NCI-H146 treated with DMSO at 0.1 percent for 48 hours (cell line): ENCODE measurements around the gene CALD1.

Source experiments
- DNase-seq: peaks from one replicate; lab custom pipeline; 2025; ENCODE audit not compliant: unreplicated experiment; lab: John Stamatoyannopoulos, UW

Gene CALD1, protein sequence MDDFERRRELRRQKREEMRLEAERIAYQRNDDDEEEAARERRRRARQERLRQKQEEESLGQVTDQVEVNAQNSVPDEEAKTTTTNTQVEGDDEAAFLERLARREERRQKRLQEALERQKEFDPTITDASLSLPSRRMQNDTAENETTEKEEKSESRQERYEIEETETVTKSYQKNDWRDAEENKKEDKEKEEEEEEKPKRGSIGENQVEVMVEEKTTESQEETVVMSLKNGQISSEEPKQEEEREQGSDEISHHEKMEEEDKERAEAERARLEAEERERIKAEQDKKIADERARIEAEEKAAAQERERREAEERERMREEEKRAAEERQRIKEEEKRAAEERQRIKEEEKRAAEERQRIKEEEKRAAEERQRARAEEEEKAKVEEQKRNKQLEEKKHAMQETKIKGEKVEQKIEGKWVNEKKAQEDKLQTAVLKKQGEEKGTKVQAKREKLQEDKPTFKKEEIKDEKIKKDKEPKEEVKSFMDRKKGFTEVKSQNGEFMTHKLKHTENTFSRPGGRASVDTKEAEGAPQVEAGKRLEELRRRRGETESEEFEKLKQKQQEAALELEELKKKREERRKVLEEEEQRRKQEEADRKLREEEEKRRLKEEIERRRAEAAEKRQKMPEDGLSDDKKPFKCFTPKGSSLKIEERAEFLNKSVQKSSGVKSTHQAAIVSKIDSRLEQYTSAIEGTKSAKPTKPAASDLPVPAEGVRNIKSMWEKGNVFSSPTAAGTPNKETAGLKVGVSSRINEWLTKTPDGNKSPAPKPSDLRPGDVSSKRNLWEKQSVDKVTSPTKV

GRCh38 chr7:134778941-134779740 lies at the start of gene CALD1:
Gene CALD1, plus strand, starts transcription at chr7:134779634. Its CDS starts 88,100 bp downstream, at chr7:134867734.
- no peak for DNase-seq

- no peak for DNase-seq
These were observed 49.5 kb upstream of the CALD1 start for GRCh38 chr7:134729895-134730294.

DNA sequence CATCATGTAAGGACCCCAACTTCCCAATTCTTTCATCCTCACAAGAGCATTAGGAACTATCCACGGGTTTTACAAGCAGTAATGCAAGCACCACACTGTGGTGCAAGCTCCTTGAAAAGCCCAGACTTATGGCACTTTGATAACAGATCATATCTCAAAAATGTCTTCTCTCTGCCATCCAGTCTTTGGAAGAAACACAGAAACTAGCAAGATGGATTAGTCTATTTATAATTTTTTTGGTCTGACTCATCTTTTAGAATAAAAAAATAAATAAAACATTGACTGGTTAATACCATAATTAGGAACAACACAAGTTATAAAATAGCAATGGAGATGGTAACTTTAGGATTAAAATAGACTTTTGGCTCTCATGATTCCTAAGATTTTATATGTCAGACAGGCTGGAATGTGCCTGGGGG lies 49.0 kb upstream of the CALD1 start:
- no peak for DNase-seq

DNA sequence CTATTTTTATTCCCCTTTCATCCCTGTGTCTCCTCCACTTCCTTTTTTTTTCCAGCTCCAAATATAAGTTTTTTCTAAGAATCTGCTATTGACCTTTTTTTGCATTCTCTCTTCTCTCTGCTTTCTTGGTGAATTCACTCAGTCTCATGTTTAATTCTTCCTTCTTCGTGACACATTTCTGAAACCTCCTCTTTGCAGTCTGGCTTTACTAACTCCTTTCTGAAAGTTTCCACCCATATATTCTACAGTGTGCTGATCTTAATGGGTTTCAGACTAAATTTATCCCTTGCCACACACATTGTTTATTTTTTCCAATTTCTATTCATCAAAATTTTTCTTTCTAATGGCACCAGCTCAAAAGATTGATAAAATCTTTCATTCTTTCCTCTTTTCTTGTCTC lies 47.8 kb upstream of the CALD1 start:
- no peak for DNase-seq

GRCh38 chr7:134732728-134733127 lies 46.7 kb upstream of the CALD1 start:
- no peak for DNase-seq

DNA sequence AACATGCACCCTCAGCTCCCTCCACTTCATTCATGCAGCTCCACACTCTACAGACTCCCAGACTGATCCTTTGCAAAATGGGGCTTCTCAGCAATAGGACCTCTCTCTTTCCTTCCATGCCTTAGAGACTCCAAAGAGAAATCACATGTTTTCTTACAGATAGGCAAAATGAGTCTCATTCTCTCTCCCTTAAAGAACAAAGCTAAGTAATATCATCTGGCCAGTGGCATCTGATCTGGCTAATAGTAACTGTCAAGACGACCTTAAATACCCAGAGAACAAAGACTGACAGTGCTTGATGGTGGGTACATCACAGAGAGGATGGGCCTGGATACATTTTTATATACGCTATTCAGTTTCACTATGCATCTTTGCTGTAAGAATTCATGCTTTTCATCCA lies 43.1 kb upstream of the CALD1 start:
- no peak for DNase-seq

DNA sequence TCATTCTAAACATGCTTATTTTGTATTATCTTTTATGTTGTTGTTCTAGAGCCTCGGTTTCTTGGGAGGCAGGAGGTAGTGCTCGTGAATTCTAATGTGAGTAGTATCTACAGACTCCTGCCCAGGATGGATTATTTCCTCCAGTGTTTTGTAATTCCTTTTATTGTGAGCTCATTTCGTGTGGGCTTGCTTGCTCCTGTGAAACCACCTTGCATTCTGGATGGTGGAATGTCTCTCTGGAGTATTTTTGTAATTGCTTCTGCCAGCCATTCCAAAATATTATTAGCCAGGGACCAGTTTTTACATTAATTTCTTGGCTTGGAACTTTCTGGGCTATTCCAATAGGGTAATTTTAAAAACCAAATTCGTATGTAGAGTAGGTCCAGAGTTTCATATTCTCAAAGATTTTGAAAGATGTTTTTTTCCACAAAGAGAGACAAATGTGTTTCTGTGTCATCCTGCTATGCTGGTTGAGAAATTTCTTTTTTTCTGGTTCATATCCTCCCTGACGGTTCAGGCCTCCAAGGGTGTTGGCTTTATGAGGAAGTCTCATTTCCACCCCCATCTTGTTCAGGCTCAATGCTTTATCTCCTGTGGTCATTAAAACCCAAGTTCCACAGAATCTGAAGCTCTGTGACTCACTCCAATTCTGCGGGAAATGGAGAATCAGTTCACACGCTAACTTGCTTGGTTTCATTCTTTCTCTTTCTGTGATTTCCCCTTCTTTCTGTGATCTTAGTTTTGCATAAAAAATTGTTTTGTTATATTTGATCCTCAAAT lies 41.7 kb upstream of the CALD1 start:
- no peak for DNase-seq

DNA sequence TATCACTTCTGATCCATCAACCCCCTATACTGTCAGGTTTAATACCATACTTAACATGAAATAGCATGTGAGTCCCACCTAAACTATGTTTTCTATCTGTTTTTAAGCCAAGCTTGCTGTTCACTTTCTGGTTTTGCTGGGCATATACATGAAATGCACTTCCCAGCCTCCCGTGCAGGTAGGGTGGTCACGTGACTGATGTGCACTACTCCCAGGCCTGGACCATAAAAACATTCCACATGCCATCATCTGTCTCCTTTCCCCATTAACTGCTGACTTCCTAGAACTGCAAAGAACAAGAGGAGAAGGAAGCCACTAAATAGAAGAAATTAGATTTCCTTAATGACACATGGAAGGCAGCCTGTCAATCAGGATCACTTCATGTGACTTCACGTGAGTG lies 40.1 kb upstream of the CALD1 start:
- DNase-seq = no peak

GRCh38 chr7:134740376-134740775 lies 39.1 kb upstream of the CALD1 start:
- no peak for DNase-seq

DNA sequence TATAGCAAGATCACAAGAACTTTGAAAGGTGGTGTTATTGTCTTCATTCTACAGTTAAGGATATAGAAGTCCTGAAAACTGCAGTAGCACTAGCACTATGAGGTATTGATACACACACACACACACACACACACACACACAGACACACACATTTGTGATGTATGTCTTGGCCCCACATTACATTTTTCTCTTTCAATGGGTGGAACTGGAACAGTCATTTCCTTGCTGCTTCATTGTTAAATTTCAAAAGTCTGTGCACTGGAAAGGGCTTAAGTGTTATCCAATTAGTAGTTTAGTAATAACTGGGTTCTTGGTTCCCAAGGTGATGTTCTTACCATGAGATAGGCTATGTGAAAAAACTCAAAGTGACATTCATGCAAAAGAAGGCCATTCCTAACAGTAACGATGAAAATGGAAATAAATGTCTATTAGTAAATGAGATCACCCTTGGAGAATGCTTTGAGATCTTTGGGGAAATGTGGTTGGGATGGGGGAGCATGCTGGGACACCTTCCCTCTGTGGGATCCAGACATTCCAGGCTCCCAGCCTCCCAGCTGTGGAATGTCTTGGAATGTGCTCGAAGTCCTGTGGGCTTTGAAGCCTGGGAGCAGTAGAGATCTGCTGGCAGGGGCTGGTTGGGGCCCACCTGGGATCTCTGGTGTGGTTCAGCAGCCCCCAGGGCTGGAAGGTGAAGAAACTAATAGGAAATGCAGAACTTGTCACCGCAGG lies 37.4 kb upstream of the CALD1 start:
- no peak for DNase-seq

DNA sequence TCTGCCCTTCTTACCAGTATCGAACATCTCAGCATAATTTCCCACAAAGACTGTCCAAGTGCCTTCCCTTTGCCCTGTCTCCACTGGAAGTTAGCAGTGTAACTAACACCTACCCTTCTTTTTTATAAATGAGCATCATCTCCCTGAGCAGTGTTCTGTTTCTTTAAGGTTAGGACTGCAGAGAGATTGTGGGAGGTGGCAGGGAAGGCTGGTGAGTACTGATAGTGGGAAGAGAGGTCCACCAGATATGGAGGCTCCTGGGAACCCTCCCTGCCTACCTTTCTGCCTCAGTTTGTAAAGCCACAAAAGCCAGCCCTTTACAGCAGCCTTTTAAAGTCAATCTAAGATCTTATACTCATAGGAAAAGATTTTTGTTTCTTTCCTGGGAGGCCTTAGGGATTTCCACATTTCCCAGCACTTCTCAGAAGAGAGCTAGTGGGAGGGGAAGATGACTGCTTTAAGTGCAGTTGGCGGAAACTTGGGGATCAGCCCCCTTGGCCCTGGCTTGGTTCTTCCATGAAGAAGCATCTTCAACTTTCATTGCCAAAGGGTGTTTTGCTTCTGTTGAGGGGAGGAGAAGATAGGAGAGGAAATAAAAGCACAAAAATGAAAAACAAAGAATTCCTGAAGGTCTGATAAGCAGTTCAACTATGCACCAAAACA lies 36.6 kb upstream of the CALD1 start:
- DNase-seq = no peak

GRCh38 chr7:134744569-134744968 lies 34.9 kb upstream of the CALD1 start:
- DNase-seq = no peak

GRCh38 chr7:134747326-134747725 lies 32.1 kb upstream of the CALD1 start:
- no peak for DNase-seq

- DNase-seq = no peak
These were observed 29.1 kb upstream of the CALD1 start for GRCh38 chr7:134750083-134751062.

GRCh38 chr7:134752006-134752760 lies 27.3 kb upstream of the CALD1 start:
- DNase-seq = no peak

DNA sequence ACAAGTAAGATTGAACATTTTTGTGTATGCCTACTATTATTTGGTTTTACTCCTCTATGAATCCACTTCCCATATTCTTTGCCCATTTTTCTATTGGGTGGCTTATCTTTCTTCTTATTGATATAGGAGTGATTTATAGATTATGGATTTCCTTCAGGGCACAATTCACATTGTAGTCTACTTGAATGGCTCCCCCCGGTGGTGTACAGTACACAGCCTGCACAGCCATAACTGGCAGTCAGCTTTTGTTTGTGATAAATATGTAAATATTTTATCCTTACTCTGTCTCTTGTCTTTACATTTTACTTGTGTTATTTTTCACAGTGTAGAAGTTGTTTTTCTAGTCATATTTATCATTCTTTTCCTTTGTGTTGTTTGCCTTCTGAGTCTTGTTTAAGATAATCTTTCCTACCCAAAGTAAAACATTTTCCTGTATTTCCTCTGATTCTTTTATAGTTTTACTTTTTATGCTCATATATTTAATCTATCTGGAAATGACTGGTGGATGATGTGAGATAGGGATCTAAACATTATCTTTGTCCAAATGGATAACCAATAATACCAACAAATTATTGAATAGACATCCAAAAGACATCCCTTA lies 23.9 kb upstream of the CALD1 start:
- no peak for DNase-seq

GRCh38 chr7:134757938-134758337 lies 21.5 kb upstream of the CALD1 start:
- no peak for DNase-seq
